ENCODE results near the gene TMTC3.

Gene TMTC3

DNA sequence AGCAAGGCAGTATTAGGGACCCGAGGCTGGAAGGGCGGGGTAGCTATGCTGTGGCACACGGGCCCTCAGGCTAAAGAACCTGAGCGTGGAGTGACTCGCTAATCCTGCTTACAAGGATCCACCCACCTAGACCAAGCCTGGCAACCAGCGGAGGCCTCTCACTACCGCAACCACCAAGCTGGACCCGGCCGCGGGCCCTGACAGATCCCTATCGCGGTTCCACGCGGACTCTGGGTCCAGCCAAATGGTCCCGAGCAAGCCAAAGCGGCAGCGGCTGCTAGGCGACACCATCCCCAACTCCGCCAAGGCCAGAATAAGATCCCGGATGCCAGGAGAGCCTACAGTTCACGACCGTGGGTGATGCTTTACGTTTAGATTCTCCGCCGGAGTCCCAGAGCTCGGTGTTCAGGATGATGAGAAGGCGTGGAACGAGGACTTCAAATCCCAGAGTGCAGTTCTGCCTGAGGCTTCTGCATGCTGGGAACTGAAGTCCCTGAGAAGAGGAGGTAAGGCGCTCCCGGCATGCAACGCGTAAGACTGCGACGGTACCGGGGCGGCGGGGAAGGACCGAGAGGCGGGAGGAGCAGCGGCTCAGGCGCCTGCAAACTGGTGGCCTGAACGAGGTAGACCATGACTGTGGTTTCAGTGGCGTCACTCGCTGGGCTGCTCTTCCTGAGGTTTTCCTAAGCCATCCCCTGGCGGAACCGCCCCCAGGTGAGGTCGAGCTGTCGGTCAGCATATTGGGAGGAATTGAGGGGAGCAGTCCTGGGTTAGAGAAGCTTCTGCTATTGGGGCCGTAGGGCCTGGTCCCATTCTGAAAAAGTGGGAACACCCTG lies at the start of gene TMTC3, which contains the start of gene CEP290:
Gene TMTC3, plus strand, starts transcription at position 534 of the 836 bp plus-strand sequence. CDS start 6,009 bp downstream, outside the sequence.
Gene CEP290, minus strand, starts transcription at position 315 of the 836 bp plus-strand sequence. CDS start 781 bp downstream, outside the sequence.
- CTCF ChIA-PET, result interaction anchor here (0.7 kb wide), 1 partner anchor 607 kb away, joined by 3 read pairs; no protein-coding TSS in a partner anchor
- peak within 1 kb of the TSS; percentile 90 for H3K27ac ChIP-seq
- DNase-seq (ENCODE audit: low spot score), result peak; percentile 90
- POLR2A ChIA-PET (ENCODE audit: low non-redundant PET), result no interaction called here
- TF ChIP-seq, protein P1, sequence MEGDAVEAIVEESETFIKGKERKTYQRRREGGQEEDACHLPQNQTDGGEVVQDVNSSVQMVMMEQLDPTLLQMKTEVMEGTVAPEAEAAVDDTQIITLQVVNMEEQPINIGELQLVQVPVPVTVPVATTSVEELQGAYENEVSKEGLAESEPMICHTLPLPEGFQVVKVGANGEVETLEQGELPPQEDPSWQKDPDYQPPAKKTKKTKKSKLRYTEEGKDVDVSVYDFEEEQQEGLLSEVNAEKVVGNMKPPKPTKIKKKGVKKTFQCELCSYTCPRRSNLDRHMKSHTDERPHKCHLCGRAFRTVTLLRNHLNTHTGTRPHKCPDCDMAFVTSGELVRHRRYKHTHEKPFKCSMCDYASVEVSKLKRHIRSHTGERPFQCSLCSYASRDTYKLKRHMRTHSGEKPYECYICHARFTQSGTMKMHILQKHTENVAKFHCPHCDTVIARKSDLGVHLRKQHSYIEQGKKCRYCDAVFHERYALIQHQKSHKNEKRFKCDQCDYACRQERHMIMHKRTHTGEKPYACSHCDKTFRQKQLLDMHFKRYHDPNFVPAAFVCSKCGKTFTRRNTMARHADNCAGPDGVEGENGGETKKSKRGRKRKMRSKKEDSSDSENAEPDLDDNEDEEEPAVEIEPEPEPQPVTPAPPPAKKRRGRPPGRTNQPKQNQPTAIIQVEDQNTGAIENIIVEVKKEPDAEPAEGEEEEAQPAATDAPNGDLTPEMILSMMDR (conservative IDR thresholded peaks at IDR 0.05; ENCODE audit: low read depth), result no peak

DNA sequence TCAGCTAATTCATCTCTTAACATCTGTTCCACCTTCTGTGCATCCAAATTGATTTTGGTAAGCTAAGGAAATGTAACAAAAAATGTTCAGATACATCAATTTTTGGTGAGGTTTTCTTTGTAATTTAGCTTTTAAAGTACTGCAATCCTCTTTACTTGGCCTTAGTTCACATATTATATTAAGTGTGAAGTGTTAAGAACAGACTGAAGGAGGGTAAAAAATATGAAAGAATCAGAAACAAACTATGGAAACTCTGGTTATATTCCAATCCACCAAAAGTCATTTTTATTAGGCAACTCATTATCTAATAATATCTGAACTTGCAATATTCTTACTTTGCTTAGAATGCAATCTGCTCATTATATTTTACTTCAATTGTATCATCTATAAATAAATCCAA lies 49.3 kb upstream of the TMTC3 start:
- no peak for DNase-seq (ENCODE audit: low spot score)

DNA sequence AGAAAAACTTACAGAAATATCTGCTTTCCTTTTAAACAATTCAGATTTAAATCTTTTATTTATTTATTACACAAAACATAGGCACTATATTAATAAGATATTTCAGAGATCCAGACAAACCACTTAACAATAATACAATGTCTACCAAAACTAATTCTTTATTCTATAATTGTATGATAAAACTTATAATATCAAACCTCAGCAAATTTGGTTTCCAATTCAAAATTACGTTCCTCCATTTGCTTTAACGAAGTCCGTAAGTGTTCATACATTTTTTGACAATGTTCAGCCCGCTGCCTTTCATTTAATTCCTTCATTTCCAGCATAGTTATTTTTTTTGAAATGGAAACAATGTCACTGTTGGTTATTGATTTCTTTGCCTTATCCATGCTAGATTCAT lies 48.5 kb upstream of the TMTC3 start:
- TF ChIP-seq, protein P1 (conservative IDR thresholded peaks at IDR 0.05; ENCODE audit: low read depth), result no peak
- POLR2A ChIA-PET (ENCODE audit: low non-redundant PET), result no interaction called here
- DNase-seq (ENCODE audit: low spot score), result no peak
- H3K27ac ChIP-seq, result no peak overlapping the region
- CTCF ChIA-PET, result interaction anchor here (0.8 kb wide), 1 partner anchor 912 kb away, joined by 3 read pairs; no protein-coding TSS in a partner anchor

More for the DNA sequence above, 49.3 kb upstream of the TMTC3 start:
- no peak overlapping the region for H3K27ac ChIP-seq
- POLR2A ChIA-PET (ENCODE audit: low non-redundant PET), result no interaction called here
- CTCF ChIA-PET, result no interaction called here
- TF ChIP-seq, protein P1 (conservative IDR thresholded peaks at IDR 0.05; ENCODE audit: low read depth), result no peak

DNA sequence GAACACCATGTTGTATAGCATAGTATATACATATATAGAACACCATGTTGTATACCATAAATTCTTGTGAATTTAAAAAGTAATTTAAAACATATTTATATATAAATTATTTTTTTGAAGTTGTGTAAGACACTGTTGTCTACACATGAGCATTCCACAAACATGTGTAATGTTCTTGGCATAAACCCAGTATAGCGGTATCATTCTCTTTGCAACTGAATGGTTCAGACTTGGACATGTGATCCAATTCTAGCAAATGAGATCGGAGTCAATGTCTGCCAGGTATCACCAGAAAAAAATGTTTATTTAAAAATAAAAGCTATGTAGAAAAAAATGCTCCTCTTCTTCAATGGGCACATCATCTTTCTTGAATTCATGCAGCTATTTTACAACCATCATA lies 34.1 kb upstream of the TMTC3 start:
- ChIA-PET POLR2A (ENCODE audit: low non-redundant PET) (no interaction called here), CTCF (interaction anchor here (0.6 kb wide), 1 partner anchor 636 kb away, joined by 3 read pairs; no protein-coding TSS in a partner anchor)
- TF ChIP-seq, protein P1 (conservative IDR thresholded peaks at IDR 0.05; ENCODE audit: low read depth), result no peak
- H3K27ac ChIP-seq, result no peak overlapping the region
- peak; percentile 6 for DNase-seq (ENCODE audit: low spot score)

DNA sequence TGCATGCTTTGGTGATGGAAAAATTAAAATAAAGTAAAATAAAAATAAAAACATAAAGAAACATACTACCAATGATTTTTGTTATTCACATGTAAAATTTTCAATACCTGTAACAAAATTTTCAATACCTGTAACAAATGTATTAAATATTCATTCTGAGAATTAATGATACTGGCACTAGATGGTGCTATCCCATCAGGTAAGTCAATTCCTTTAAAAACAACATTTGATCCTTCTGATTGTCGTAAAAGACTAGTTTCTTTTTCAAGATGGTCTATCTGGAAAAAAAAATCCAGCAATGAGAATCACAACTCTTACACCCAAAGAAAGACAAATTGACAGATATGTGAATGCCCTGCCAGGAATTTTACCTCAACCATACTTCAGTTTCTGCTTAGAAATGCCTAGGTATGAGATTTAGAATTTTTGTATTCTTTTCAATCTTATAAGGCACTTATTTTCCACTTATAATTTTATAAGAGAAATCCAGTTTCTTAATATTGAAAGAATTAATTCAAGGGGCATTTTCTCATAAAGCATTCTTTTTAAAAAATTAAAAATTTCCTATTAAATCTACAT lies 30.9 kb upstream of the TMTC3 start:
- TF ChIP-seq, protein P1 (conservative IDR thresholded peaks at IDR 0.05; ENCODE audit: low read depth), result peak; percentile 65
- CTCF ChIA-PET, result interaction anchor here (1.1 kb wide), 1 partner anchor 26 kb away, joined by 7 read pairs; no protein-coding TSS in a partner anchor
- POLR2A ChIA-PET (ENCODE audit: low non-redundant PET), result no interaction called here

DNA sequence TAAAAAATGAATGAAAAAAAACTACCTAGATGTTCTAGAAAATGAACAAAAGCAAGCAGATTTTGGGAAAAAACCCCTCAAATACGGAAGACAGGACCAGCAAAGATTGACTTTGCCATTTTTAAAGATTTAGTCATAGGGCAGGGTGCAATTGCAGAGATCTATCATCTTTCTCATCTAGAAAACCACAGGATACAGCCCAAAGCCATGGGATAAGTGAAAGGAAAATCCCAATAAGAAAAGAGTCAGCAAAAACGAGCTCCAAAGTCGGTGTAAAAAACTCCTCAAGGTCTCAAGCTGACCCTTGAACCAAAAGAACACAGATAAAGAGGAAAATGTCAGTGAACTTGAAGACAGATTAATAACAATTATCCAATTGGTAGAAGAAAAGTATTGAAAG lies 28.2 kb upstream of the TMTC3 start:
- DNase-seq (ENCODE audit: low spot score), result peak; percentile 0
- H3K27ac ChIP-seq, result no peak overlapping the region
- ChIA-PET CTCF (interaction anchor here (0.6 kb wide), 1 partner anchor 48 kb away, joined by 4 read pairs; no protein-coding TSS in a partner anchor), POLR2A (ENCODE audit: low non-redundant PET) (no interaction called here)
- TF ChIP-seq, protein P1 (conservative IDR thresholded peaks at IDR 0.05; ENCODE audit: low read depth), result no peak

More for the DNA sequence above, 30.9 kb upstream of the TMTC3 start:
- no peak overlapping the region for H3K27ac ChIP-seq
- peak; percentile 35 for DNase-seq (ENCODE audit: low spot score)
